HepG2 (cell line): ENCODE measurements around the gene HELB. TPM values are rescaled to one million over a fixed set of nuclear protein-coding genes. Genes with fewer than 3 reads are reported as not detected.

Experiments used
- CAMTA2 ChIP-seq: sonication (generic); formaldehyde crosslinking; IDR thresholded peaks from 2 replicates; pipeline ENCODE4 v1.4.0; 2020; ENCODE audit warnings: mild to moderate bottlenecking, missing genetic modification reagents, borderline replicate concordance
- CENPT ChIP-seq: sonication (generic); formaldehyde crosslinking; IDR thresholded peaks from 2 replicates; pipeline ENCODE4 v1.8.0; 2022; ENCODE audit warnings: low read depth, mild to moderate bottlenecking, moderate library complexity, missing genetic modification reagents
- THAP11 ChIP-seq: IDR thresholded peaks from 2 replicates; pipeline ENCODE4 v1.6.1; 2016; ENCODE audit warnings: missing biosample characterization, missing genetic modification reagents
- TOE1 ChIP-seq: sonication (generic); formaldehyde crosslinking; IDR thresholded peaks from 2 replicates; pipeline ENCODE4 v1.4.0; 2020; ENCODE audit warnings: mild to moderate bottlenecking, missing genetic modification reagents
- ZBTB40 ChIP-seq, 2 experiments: fragments of 450-650 bp in 1 of 2; sonication (generic) in 1 of 2; formaldehyde crosslinking in 1 of 2; IDR thresholded peaks; 2 replicates each; pipeline versions ENCODE4 v1.6.1 to v1.8.0; 2016 to 2022; ENCODE audit warnings: antibody characterized with exemption in 1 of 2, mild to moderate bottlenecking in 1 of 2, missing genetic modification reagents in 1 of 2
- ZIK1 ChIP-seq: sonication (generic); formaldehyde crosslinking; IDR thresholded peaks from 2 replicates; pipeline ENCODE4 v1.5.0; 2020; ENCODE audit warnings: mild to moderate bottlenecking, low read depth, missing genetic modification reagents, borderline replicate concordance
- ZNF562 ChIP-seq: sonication (generic); formaldehyde crosslinking; IDR thresholded peaks from 2 replicates; pipeline ENCODE4 v1.8.0; 2022; ENCODE audit warnings: missing genetic modification reagents, borderline replicate concordance
- ZNF605 ChIP-seq: sonication (generic); formaldehyde crosslinking; IDR thresholded peaks from 2 replicates; pipeline ENCODE4 v1.8.0; 2022; ENCODE audit warnings: mild to moderate bottlenecking, missing genetic modification reagents
- ZNF670 ChIP-seq: sonication (generic); formaldehyde crosslinking; IDR thresholded peaks from 2 replicates; pipeline ENCODE4 v1.8.0; 2022; ENCODE audit warnings: mild to moderate bottlenecking, missing genetic modification reagents, borderline replicate concordance
- ZNF777 ChIP-seq: sonication (generic); formaldehyde crosslinking; IDR thresholded peaks from 2 replicates; pipeline ENCODE4 v1.4.0; 2020; ENCODE audit warnings: missing genetic modification reagents
- ZNF850 ChIP-seq: sonication (generic); formaldehyde crosslinking; conservative IDR thresholded peaks from 2 replicates; pipeline ENCODE4 v1.9.0; 2021; ENCODE audit warnings: mild to moderate bottlenecking, missing genetic modification reagents
- ZNF883 ChIP-seq: sonication (generic); formaldehyde crosslinking; IDR thresholded peaks from 2 replicates; pipeline ENCODE4 v1.5.1; 2020; ENCODE audit warnings: mild to moderate bottlenecking, missing genetic modification reagents; ENCODE audit errors: not compliant biosample characterization
- ZSCAN9 ChIP-seq: IDR thresholded peaks from 2 replicates; pipeline ENCODE4 v1.6.1; 2016; ENCODE audit warnings: borderline replicate concordance
- polyA plus RNA-seq, 8 experiments: library from polyadenylated mRNA; depleted of rRNA in 3 of 8; stranded (reverse) in 7 of 8; unstranded in 1 of 8; fragments of >200 nt; fragmentation: Illumina TruSeq in 4 of 8; extraction: Trizol in 4 of 8; gene quantifications; 2 replicates each; pipeline versions ENCODE4 v1.2.1 to v1.2.3, GENCODE V29; 2011 to 2016; ENCODE audit warnings: low read depth in 4 of 8, missing spikeins in 1 of 8, mixed read lengths in 1 of 8; ENCODE audit not compliant: insufficient read depth in 1 of 8
- total RNA-seq, 5 experiments: library from RNA; depleted of rRNA; stranded (reverse); fragments of >200 nt; fragmentation: Illumina TruSeq; extraction: Trizol; gene quantifications; 2 replicates each; pipeline ENCODE4 v1.2.3, GENCODE V29; 2016; ENCODE audit warnings: low read depth in 1 of 5
- TF ChIP-seq, protein P1 (sequence below): sonication (generic); formaldehyde crosslinking; IDR thresholded peaks from 2 replicates; pipeline ENCODE4 v1.8.0; 2022; ENCODE audit warnings: missing genetic modification reagents, low read depth, mild to moderate bottlenecking, borderline replicate concordance
- TF ChIP-seq, protein P2 (sequence below): sonication (generic); formaldehyde crosslinking; IDR thresholded peaks from 2 replicates; pipeline ENCODE4 v1.8.1; 2023; ENCODE audit warnings: missing genetic modification reagents, mild to moderate bottlenecking, borderline replicate concordance
- TF ChIP-seq, protein P3 (sequence below): IDR thresholded peaks from 2 replicates; pipeline ENCODE4 v1.6.1; 2016; ENCODE audit warnings: missing genetic modification reagents, missing compliant biosample characterization
- TF ChIP-seq, protein P4 (sequence below): fragments of 450-650 bp; IDR thresholded peaks from 2 replicates; pipeline ENCODE4 v1.6.1; 2016

The HELB gene
- total and polyA plus RNA-seq, 2 of the 13 experiments (the other 11 are each of a cell fraction or from before 2014, with no cell fraction given): 1.7 to 3.7 TPM

DNA sequence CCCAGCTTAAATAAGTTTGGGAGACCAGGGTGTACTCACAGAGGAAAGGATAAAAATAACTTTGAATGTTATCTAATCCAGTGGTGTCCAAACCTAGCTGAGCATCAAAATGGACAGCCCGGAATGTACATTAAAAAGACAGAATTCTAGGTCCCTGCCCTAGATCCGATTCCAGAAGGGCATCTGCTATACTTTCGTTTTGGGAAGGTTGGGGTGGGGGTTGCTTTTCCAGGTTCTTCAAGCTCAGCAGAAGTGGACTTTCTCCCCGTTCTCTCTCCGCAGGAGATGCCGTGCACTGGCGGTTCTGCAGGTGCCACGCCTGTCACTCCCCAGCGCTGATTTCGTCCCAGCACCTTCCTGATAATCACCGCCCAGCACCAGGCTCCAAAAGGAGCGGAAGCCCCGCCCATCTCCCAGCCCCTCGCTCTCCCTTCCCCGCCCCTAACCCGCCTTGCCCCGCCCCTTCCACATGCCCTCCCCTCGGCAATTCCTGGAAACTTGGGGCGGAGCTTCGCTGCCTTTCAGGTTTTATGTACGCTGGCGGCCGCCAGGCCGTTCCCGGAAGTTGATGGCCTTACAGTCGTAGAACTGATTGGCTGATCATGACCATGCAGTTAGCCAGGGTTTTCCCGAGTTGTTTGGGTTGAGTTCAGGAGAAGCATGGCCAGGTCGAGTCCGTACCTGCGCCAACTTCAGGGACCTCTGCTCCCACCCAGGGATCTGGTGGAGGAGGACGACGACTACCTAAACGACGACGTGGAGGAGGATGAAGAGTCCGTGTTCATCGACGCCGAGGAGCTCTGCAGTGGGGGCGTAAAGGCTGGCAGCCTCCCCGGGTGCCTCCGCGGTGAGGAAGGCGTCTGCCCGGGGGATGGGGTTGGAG lies at the start of gene HELB (continued):
- TF ChIP-seq, protein P1, sequence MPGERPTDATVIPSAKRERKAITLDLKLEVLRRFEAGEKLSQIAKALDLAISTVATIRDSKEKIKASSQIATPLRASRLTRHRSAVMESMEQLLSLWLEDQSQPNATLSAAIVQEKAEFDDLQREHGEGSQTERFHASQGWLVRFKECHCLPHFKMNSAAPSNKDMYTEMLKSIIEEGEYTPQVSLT (CRISPR knock-in tag): no peak
- TF ChIP-seq, protein P2, sequence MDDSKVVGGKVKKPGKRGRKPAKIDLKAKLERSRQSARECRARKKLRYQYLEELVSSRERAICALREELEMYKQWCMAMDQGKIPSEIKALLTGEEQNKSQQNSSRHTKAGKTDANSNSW (CRISPR knock-in tag): no peak
- TF ChIP-seq ZNF883: peak; percentile 57
- no peak for TF ChIP-seq ZNF670 (CRISPR knock-in tag)
- TF ChIP-seq ZNF777 (CRISPR knock-in tag): peak; percentile 87
- TF ChIP-seq, protein P3, sequence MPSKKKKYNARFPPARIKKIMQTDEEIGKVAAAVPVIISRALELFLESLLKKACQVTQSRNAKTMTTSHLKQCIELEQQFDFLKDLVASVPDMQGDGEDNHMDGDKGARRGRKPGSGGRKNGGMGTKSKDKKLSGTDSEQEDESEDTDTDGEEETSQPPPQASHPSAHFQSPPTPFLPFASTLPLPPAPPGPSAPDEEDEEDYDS (CRISPR knock-in tag): peak; percentile 78
- TF ChIP-seq ZBTB40 (IDR thresholded peaks at IDR 0.05): no peak
- TF ChIP-seq ZBTB40 (CRISPR knock-in tag; IDR thresholded peaks at IDR 0.05): peak; percentile 63
- TF ChIP-seq, protein P4, sequence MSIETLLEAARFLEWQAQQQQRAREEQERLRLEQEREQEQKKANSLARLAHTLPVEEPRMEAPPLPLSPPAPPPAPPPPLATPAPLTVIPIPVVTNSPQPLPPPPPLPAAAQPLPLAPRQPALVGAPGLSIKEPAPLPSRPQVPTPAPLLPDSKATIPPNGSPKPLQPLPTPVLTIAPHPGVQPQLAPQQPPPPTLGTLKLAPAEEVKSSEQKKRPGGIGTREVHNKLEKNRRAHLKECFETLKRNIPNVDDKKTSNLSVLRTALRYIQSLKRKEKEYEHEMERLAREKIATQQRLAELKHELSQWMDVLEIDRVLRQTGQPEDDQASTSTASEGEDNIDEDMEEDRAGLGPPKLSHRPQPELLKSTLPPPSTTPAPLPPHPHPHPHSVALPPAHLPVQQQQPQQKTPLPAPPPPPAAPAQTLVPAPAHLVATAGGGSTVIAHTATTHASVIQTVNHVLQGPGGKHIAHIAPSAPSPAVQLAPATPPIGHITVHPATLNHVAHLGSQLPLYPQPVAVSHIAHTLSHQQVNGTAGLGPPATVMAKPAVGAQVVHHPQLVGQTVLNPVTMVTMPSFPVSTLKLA: peak; percentile 46
- TF ChIP-seq ZSCAN9 (CRISPR knock-in tag): 0 out of 2 replicates have a peak, but pooled peaks have one; percentile 61
- no peak for TF ChIP-seq CAMTA2
- no peak for TF ChIP-seq ZNF562 (CRISPR knock-in tag)
- TF ChIP-seq ZNF850 (CRISPR knock-in tag): no peak
- peak; percentile 77 for TF ChIP-seq ZNF605 (CRISPR knock-in tag)
- TF ChIP-seq ZIK1 (CRISPR knock-in tag): no peak
- no peak for TF ChIP-seq TOE1 (CRISPR knock-in tag)
- no peak for TF ChIP-seq CENPT (CRISPR knock-in tag)
- peak; percentile 64 for TF ChIP-seq THAP11 (CRISPR knock-in tag)
